Uterus (tissue), 4 donors: ENCODE results near the gene FPR1. TPM values are rescaled to one million over a fixed set of nuclear protein-coding genes. Genes with fewer than 3 reads are reported as not detected.

Source experiments
- DNase-seq, 2 donors: peaks; one replicate each; pipeline ENCODE4 v3.0.0-alpha.2; 2019 to 2020
- H3K27ac ChIP-seq, 2 donors: fragments of 200-600 bp; sonication (generic); 1 replicate in 1 of 2; 2 replicates in 1 of 2; pipeline ENCODE4 v1.5.1; 2016 to 2018
- H3K27me3 ChIP-seq, 2 donors: fragments of 200-600 bp; sonication (generic); one replicate each; pipeline ENCODE4 v1.5.1; 2018 to 2019; ENCODE audit warnings: control low read depth in 1 of 2
- H3K36me3 ChIP-seq, 2 donors: fragments of 200-600 bp; sonication (generic); one replicate each; pipeline ENCODE4 v1.5.1; 2019; ENCODE audit warnings: control low read depth in 1 of 2
- H3K4me1 ChIP-seq, 2 donors: fragments of 200-600 bp; sonication (generic); one replicate each; pipeline ENCODE4 v1.5.1; 2018 to 2019; ENCODE audit warnings: control low read depth in 1 of 2
- H3K4me3 ChIP-seq, 2 donors: fragments of 200-600 bp; sonication (generic); 1 replicate in 1 of 2; 2 replicates in 1 of 2; pipeline ENCODE4 v1.5.1; 2018 to 2019; ENCODE audit warnings: mild to moderate bottlenecking in 1 of 2
- H3K9me3 ChIP-seq, 2 donors: fragments of 200-600 bp; sonication (generic); one replicate each; pipeline ENCODE4 v1.5.1; 2019; ENCODE audit warnings: control low read depth in 1 of 2
- CTCF ChIP-seq, 4 experiments: fragments of 200-600 bp in 2 of 4; fragments of 450-650 bp in 2 of 4; sonication (generic) in 2 of 4; IDR thresholded peaks; one replicate each; pipeline ENCODE4 v1.5.1; 2016 to 2019; ENCODE audit warnings: antibody characterized with exemption in 4 of 4, mild to moderate bottlenecking in 2 of 4, moderate library complexity in 1 of 4
- POLR2A ChIP-seq, 2 donors: fragments of 450-650 bp; IDR thresholded peaks; one replicate each; pipeline ENCODE4 v1.6.1; 2016; ENCODE audit warnings: antibody characterized with exemption in 2 of 2, mild to moderate bottlenecking in 1 of 2, moderate library complexity in 1 of 2
- intact Hi-C: fragments of 100-400 bp; cut with DNase I; formaldehyde crosslinking; loops from one replicate; pipeline ENCODE4 v1.15.1; 2023; ENCODE audit warnings: low total_unique reads
- total RNA-seq, 4 donors: library from RNA; depleted of rRNA in 3 of 4; stranded (reverse); fragments of >200 nt in 3 of 4; gene quantifications; one replicate each; pipeline versions ENCODE4 v1.1.0 to v1.2.4, GENCODE V29; 2014 to 2023
- donor health status: DM: yes; HTN: yes; CAD: no.

Gene FPR1
- total RNA-seq, 4 donors from 2014 or later = 0.51 to 58.2 (median 2.1) TPM

GRCh38 chr19:51713319-51714285, 38.1 kb downstream of the FPR1 start:
- Histone ChIP-seq H3K27me3 (no peaks in the 10 kb centered on the region), H3K27ac (no peak overlapping the region), H3K9me3 (no peaks in the 10 kb centered on the region), H3K4me3 (no peak overlapping the region), H3K4me1 (no peaks in the 10 kb centered on the region), H3K36me3 (no peaks in the 10 kb centered on the region)
- TF ChIP-seq CTCF (IDR thresholded peaks at IDR 0.05) (no peak), POLR2A (IDR thresholded peaks at IDR 0.05) (no peak)
- no peak for DNase-seq
- intact Hi-C loops = no loop called here

- intact Hi-C loops = no loop called here
- TF ChIP-seq POLR2A (IDR thresholded peaks at IDR 0.05) (no peak), CTCF (IDR thresholded peaks at IDR 0.05) (no peak)
- DNase-seq = no peak
- H3K27ac ChIP-seq = no peak overlapping the region
- H3K9me3 ChIP-seq = no peaks in the 10 kb centered on the region
- H3K4me1 ChIP-seq = no peaks in the 10 kb centered on the region
- no peaks in the 10 kb centered on the region for H3K36me3 ChIP-seq
- H3K27me3 ChIP-seq = no peaks in the 10 kb centered on the region
- no peak overlapping the region for H3K4me3 ChIP-seq
These were observed 39.1 kb downstream of the FPR1 start for GRCh38 chr19:51712461-51713081.

GRCh38 chr19:51711702-51712101, 40.0 kb downstream of the FPR1 start:
- no peak for DNase-seq
- H3K9me3 ChIP-seq = no peaks in the 10 kb centered on the region
- H3K4me3 ChIP-seq = no peak overlapping the region
- H3K36me3 ChIP-seq = no peaks in the 10 kb centered on the region
- H3K4me1 ChIP-seq = no peaks in the 10 kb centered on the region
- H3K27me3 ChIP-seq = no peaks in the 10 kb centered on the region
- intact Hi-C loops = no loop called here
- TF ChIP-seq POLR2A (IDR thresholded peaks at IDR 0.05) (no peak), CTCF (IDR thresholded peaks at IDR 0.05) (no peak)
- H3K27ac ChIP-seq = no peak overlapping the region

GRCh38 chr19:51710163-51710562, 41.5 kb downstream of the FPR1 start:
- Histone ChIP-seq H3K9me3 (no peaks in the 10 kb centered on the region), H3K4me1 (no peaks in the 10 kb centered on the region), H3K36me3 (no peaks in the 10 kb centered on the region), H3K27me3 (no peaks in the 10 kb centered on the region), H3K4me3 (no peak overlapping the region), H3K27ac (no peak overlapping the region)
- TF ChIP-seq CTCF (IDR thresholded peaks at IDR 0.05) = no peak
- TF ChIP-seq POLR2A (IDR thresholded peaks at IDR 0.05) = no peak
- intact Hi-C loops = no loop called here
- DNase-seq = no peak

GRCh38 chr19:51709575-51709974, 42.1 kb downstream of the FPR1 start:
- no peaks in the 10 kb centered on the region for H3K9me3 ChIP-seq
- no peaks in the 10 kb centered on the region for H3K4me1 ChIP-seq
- TF ChIP-seq POLR2A (IDR thresholded peaks at IDR 0.05) (no peak), CTCF (IDR thresholded peaks at IDR 0.05) (no peak)
- H3K27me3 ChIP-seq = no peaks in the 10 kb centered on the region
- no peak overlapping the region for H3K4me3 ChIP-seq
- no peaks in the 10 kb centered on the region for H3K36me3 ChIP-seq
- no peak overlapping the region for H3K27ac ChIP-seq
- intact Hi-C loops = no loop called here
- no peak for DNase-seq
